Dedifferentiated amniotic fluid mesenchymal stem cell (primary cell): ENCODE measurements around the gene LY6G6D.

Experiments used
- DNase-seq: peaks from one replicate; pipeline ENCODE4 v3.0.0-alpha.2; 2016; ENCODE audit errors: extremely low spot score

Gene LY6G6D

GRCh38 chr6:31764198-31764597 lies 49.0 kb downstream of the LY6G6D start:
- DNase-seq: no peak

GRCh38 chr6:31765559-31765909 lies 50.4 kb downstream of the LY6G6D start:
- no peak for DNase-seq

GRCh38 chr6:31765910-31766794 lies 51.0 kb downstream of the LY6G6D start:
- DNase-seq: no peak

GRCh38 chr6:31767096-31767645 lies 52.0 kb downstream of the LY6G6D start:
- no peak for DNase-seq
